GM13977 (cell line): ENCODE measurements around the gene TNFAIP2.

Source experiments
- DNase-seq: peaks from one replicate; pipeline ENCODE4 v3.0.0; 2012; ENCODE audit warnings: low spot score
- CTCF ChIP-seq: IDR thresholded peaks from 2 replicates; pipeline ENCODE4 v1.5.1; 2012; ENCODE audit warnings: mild to moderate bottlenecking, control low read depth; ENCODE audit not compliant: insufficient read depth; ENCODE audit errors: extremely low read depth, missing control alignments
- in situ Hi-C: fragments of 300-500 bp; cut with MboI; formaldehyde crosslinking; loops from one replicate; pipeline ENCODE4 v1.12.0; 2022; ENCODE audit warnings: low sequenced_read_pairs, low pct_unique_long_range_greater_than_20kb, mixed read lengths, inconsistent platforms; ENCODE audit not compliant: unreplicated experiment

The TNFAIP2 gene

GRCh38 chr14:103133210-103134140, 10.2 kb downstream of the TNFAIP2 start:
- DNase-seq: no peak
- in situ Hi-C loops: no loop called here
- TF ChIP-seq CTCF: no peak

GRCh38 chr14:103134405-103134804, 11.1 kb downstream of the TNFAIP2 start:
- in situ Hi-C loops: no loop called here
- no peak for TF ChIP-seq CTCF
- no peak for DNase-seq

GRCh38 chr14:103134919-103135318, 11.7 kb downstream of the TNFAIP2 start:
- in situ Hi-C loops: no loop called here
- no peak for TF ChIP-seq CTCF

GRCh38 chr14:103135333-103136260, 12.3 kb downstream of the TNFAIP2 start:
- in situ Hi-C loops: no loop called here
- no peak for DNase-seq
- no peak for TF ChIP-seq CTCF

More at GRCh38 chr14:103134919-103135318, 11.7 kb downstream of the TNFAIP2 start:
- no peak for DNase-seq

GRCh38 chr14:103136388-103137271, 13.4 kb downstream of the TNFAIP2 start:
- in situ Hi-C loops: no loop called here
- TF ChIP-seq CTCF: no peak
- no peak for DNase-seq
